Activated T-helper 1 cell treated with anti-CD3 and anti-CD28 coated beads, Interleukin-12 subunit alpha, Interleukin-12 subunit beta, Interleukin-2, Interleukin-4 antibody, amounts not matched to agents 30 ng/mL and 10 ng/mL and 1 ng/mL, durations not matched to agents 14 hours and 24 hours and 36 hours (primary cell): ENCODE data around the gene OPN1LW. TPM values are rescaled to one million over a fixed set of nuclear protein-coding genes. Genes with fewer than 3 reads are reported as not detected.

ENCODE experiments used
- DNase-seq: peaks from one replicate; pipeline ENCODE4 v3.0.0; 2021; ENCODE audit warnings: low spot score
- H3K27ac Mint-ChIP-seq: one replicate; pipeline ENCODE4 v1.8.0; 2021; ENCODE audit warnings: mild to moderate bottlenecking, mixed read lengths
- H3K27me3 Mint-ChIP-seq: one replicate; pipeline ENCODE4 v1.8.0; 2022; ENCODE audit warnings: mild to moderate bottlenecking, moderate library complexity, mixed read lengths; ENCODE audit not compliant: insufficient read depth
- H3K36me3 Mint-ChIP-seq: one replicate; pipeline ENCODE4 v1.8.0; 2021; ENCODE audit warnings: low read depth, mixed read lengths
- H3K4me1 Mint-ChIP-seq: one replicate; pipeline ENCODE4 v1.8.0; 2021; ENCODE audit warnings: low read depth, mixed read lengths
- H3K4me3 Mint-ChIP-seq: one replicate; pipeline ENCODE4 v1.8.0; 2021; ENCODE audit warnings: mild to moderate bottlenecking, moderate library complexity, mixed read lengths
- H3K9me3 Mint-ChIP-seq: one replicate; pipeline ENCODE4 v1.8.0; 2021; ENCODE audit warnings: mixed read lengths
- intact Hi-C: fragments of 100-400 bp; cut with micrococcal nuclease; formaldehyde crosslinking; loops from one replicate; pipeline ENCODE4 v1.15.1; 2024
- total RNA-seq: library from RNA; stranded (reverse); gene quantifications from 2 replicates; pipeline ENCODE4 v1.2.3, GENCODE V29; 2022

Gene OPN1LW
- total RNA-seq, 1 donor from 2014 or later = not detected

DNA sequence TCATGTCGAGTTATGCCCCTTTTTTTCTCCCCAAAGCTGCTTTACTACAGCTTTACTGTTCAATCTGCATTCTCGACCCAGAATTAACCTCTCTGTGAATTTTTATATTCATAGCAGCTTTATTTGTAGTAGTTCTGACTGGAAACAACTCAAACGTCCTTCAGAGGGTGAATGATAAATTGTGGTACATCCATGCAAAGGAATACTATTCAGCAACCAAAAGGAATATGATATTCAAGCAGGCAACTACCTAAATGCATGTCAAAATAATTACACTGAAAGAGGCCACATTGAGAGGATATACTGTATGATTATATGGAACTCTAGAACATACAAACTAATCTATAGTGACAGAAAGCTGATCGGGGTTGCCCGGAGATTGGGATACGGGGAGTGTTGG lies 26.5 kb upstream of the OPN1LW start:
- DNase-seq = no peak
- Mint-ChIP-seq H3K4me3 (no peak overlapping the region), H3K9me3 (no peaks in the 10 kb centered on the region), H3K27me3 (no peaks in the 10 kb centered on the region), H3K36me3 (no peaks in the 10 kb centered on the region), H3K27ac (peak overlapping the region; percentile 29), H3K4me1 (peaks cover 7% of the 10 kb centered on the region)
- intact Hi-C loops = no loop called here

DNA sequence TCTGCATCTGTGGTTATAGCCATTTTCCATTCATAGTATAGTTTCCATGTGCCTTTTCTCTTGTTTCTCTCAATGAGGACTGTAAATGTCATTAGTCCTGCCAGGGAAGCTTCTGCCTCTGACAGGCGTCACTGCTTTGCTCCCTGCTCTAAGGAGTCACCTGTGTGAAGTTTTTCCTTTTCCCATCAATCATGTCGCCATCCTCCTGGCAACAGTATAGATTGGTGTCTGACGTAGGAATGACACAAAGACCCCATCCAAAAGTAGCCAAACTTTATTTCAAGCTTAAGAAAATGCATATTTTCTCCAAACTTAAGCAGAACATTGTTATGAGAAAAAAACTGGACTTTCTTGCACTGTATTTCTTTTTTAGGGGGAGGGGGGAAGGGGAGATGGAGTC lies 23.5 kb upstream of the OPN1LW start:
- peaks cover 22% of the 10 kb centered on the region for H3K4me1 Mint-ChIP-seq
- H3K27ac Mint-ChIP-seq = no peak overlapping the region
- no peaks in the 10 kb centered on the region for H3K27me3 Mint-ChIP-seq
- H3K9me3 Mint-ChIP-seq = no peaks in the 10 kb centered on the region
- intact Hi-C loops = no loop called here
- H3K4me3 Mint-ChIP-seq = no peak overlapping the region
- DNase-seq = no peak
- H3K36me3 Mint-ChIP-seq = no peaks in the 10 kb centered on the region

DNA sequence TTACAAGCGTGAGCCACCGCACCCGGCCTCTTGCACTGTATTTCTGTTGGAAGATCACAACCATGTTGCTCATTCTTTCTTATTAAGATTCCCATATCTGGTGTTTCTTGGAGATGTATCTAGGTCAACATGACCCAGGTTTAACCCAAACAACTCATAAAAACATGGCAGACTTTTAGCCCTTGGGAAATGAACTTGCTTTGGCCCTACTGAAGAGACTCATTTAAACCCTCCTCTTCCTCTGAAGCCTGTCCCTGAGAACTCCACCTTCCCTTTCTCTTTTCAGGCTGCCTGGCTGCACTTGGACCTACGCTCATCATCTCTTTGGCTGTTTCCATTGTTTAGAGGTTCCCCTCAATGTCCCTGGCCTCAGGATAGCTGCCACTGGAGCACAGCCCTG lies 22.8 kb upstream of the OPN1LW start:
- intact Hi-C loops = no loop called here
- Mint-ChIP-seq H3K4me3 (no peak overlapping the region), H3K9me3 (no peaks in the 10 kb centered on the region), H3K27me3 (no peaks in the 10 kb centered on the region), H3K4me1 (peaks cover 22% of the 10 kb centered on the region), H3K27ac (no peak overlapping the region), H3K36me3 (no peaks in the 10 kb centered on the region)
- no peak for DNase-seq

DNA sequence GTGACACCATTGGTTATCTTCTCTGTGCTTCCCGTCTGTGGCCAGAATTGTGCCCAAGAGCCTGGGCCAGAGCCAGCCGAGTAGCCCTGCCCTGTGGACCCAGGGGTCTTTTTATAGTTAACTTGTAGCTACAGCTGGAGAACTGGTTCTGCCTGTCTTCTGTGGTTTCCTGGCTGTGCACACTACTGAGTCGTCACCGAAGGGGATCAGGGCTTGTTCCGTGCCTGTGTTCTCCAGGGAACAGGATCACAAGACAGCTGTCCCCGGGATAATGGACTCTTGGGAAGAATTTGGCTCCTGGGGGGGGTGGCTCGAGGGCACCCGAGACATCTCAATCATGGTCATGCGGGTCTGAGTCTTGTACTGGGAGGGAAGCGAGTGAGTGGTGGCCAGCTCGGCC lies 22.1 kb upstream of the OPN1LW start:
- no peak for DNase-seq
- Mint-ChIP-seq H3K4me3 (no peak overlapping the region), H3K4me1 (peaks cover 22% of the 10 kb centered on the region), H3K27ac (no peak overlapping the region), H3K36me3 (no peaks in the 10 kb centered on the region), H3K9me3 (no peaks in the 10 kb centered on the region), H3K27me3 (no peaks in the 10 kb centered on the region)
- intact Hi-C loops = no loop called here

DNA sequence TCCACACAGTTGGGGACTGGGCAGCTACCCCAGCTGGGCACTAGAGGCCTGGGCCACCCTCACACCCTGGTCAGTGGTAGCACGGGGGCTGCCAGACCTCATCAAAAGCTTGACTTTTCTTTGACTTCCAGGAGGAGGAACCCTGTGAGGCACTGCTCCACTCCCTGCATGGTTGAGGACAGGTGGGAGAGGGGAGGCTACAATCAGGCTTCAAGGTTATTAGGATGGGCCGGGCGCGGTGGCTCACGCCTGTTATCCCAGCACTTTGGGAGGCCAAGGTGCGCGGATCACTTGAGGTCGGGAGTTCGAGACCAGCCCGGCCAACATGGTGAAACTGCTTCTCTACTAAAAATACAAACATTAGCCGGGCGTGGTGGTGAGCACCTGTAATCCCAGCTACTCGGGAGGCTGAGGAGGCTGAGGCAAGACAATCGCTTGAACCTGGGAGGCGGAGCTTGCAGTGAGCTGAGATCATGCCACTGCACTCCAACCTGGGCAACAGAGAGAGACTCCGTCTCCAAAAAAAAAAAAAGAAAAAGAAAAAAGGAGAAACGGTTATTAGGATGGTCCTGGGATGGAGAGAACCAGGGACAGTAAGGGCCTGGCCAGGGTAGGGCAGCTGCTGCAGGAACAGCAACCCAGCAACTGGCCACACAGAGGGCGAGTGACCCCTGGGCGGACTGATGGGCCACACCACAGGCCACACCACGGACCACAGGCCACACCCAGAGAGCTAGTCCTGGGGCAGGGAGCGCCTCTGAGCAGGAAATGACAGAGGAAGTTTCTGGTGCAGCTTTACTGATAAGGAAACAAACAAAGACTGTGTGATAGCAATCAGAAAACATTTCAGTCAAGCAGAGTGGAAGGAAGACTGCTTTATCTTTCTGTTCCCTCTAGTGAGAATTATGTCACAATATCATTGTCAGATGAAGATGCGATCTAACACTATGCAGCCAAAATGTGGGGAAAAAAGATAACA lies 20.5 kb upstream of the OPN1LW start:
- intact Hi-C loops = no loop called here
- H3K27me3 Mint-ChIP-seq = no peaks in the 10 kb centered on the region
- H3K9me3 Mint-ChIP-seq = no peaks in the 10 kb centered on the region
- H3K27ac Mint-ChIP-seq = peak overlapping the region; percentile 40
- H3K4me3 Mint-ChIP-seq = peak overlapping the region; percentile 33
- DNase-seq = peak; percentile 36
- H3K36me3 Mint-ChIP-seq = no peaks in the 10 kb centered on the region
- H3K4me1 Mint-ChIP-seq = peaks cover 22% of the 10 kb centered on the region

DNA sequence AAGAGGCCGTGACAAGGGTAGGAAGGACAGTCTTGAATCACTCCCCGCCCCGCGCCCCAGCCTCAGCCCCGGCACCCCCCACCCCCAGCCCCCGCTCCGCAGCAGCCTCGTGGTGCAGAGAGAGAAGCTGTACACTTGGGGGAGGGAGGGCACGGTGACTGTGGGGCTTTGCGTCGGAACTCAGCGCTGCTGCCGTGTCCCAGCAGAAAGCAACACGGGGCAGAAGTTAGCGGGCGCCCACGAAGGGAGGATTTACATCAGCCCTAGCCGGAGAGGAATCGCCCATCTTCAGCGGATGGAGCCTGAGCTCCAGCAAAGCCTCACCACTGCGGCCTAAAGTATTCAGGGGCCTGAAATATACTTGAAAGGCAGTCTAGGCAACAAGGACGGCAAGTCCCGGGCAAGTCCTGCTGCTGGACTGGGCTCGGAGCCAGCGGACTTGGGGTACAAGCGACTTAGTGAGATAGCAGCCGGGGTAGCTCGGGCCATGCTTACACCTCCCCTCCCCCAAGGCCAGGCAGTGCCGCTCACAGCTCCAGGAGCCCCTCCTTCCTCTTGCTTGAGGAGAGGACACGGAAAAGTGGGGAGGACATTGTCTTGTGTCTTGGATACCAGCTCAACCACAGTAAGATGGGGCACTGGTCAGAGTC lies 18.5 kb upstream of the OPN1LW start:
- DNase-seq = no peak
- H3K36me3 Mint-ChIP-seq = no peaks in the 10 kb centered on the region
- peaks cover 17% of the 10 kb centered on the region for H3K4me1 Mint-ChIP-seq
- no peaks in the 10 kb centered on the region for H3K9me3 Mint-ChIP-seq
- no peaks in the 10 kb centered on the region for H3K27me3 Mint-ChIP-seq
- no peak overlapping the region for H3K4me3 Mint-ChIP-seq
- H3K27ac Mint-ChIP-seq = no peak overlapping the region
- intact Hi-C loops = no loop called here

DNA sequence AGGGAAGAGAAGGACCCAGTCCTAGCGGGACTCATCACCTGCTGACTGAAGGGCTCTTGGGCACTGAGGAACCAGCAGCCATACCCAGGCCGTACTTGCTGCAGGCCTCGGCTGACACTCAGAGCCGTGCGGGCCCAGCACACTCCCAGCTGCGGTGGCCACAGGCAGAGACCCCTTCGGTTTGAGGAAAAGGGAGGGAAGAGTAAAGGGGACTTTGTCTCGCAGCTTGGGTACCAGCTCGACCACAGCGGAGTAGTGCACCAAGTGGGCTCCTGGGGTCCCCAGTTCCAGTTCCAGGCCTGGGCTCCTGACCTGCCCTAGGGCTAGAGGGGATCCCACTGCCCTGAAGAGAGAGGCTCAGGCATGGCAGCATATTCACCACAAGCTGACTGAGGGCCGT lies 17.9 kb upstream of the OPN1LW start:
- no peak overlapping the region for H3K27ac Mint-ChIP-seq
- H3K4me1 Mint-ChIP-seq = peaks cover 17% of the 10 kb centered on the region
- no peak overlapping the region for H3K4me3 Mint-ChIP-seq
- H3K9me3 Mint-ChIP-seq = no peaks in the 10 kb centered on the region
- no peaks in the 10 kb centered on the region for H3K36me3 Mint-ChIP-seq
- intact Hi-C loops = no loop called here
- no peaks in the 10 kb centered on the region for H3K27me3 Mint-ChIP-seq
- DNase-seq = no peak

DNA sequence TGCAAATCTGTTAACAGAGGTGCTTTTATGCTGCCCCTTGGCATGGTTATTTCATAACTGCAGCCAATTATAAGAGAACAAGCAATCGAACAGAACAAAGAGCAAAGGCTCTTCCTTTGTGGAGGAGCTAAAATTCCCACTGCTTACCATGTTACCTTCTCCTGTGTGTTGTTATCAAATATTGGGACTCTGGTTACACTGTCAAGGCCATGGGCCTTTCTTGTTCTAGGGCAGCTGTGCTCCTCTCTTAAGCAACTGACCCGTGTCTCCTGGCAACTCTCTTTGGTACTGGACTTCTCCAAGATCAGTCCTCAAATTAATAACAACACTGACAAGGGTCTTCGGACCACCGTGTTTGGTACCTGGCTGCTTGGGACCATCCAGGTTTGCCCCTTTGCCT lies 12.1 kb upstream of the OPN1LW start:
- no peaks in the 10 kb centered on the region for H3K27me3 Mint-ChIP-seq
- H3K4me1 Mint-ChIP-seq = peaks cover 12% of the 10 kb centered on the region
- H3K4me3 Mint-ChIP-seq = no peak overlapping the region
- intact Hi-C loops = no loop called here
- H3K27ac Mint-ChIP-seq = no peak overlapping the region
- H3K36me3 Mint-ChIP-seq = no peaks in the 10 kb centered on the region
- no peak for DNase-seq
- no peaks in the 10 kb centered on the region for H3K9me3 Mint-ChIP-seq

DNA sequence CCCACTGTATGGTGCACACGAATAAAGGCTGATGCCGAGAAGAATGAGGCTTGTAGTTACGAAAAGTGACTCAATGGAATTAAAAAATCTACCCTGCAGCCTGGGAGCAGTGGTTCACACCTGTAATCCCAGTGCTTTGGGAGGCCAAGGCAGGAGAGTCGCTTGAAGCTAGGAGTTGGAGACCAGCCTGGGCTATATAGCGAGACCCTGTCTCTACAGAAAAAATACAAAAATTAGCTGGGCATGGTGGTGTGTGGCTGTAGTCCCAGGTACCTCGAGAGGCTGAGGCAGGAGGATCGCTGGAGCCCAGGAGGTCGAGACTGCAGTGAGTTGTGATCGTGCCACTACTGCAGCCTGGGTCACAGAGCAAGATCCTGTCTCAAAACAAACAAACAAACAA lies 11.7 kb upstream of the OPN1LW start:
- peaks cover 12% of the 10 kb centered on the region for H3K4me1 Mint-ChIP-seq
- H3K27ac Mint-ChIP-seq = no peak overlapping the region
- H3K27me3 Mint-ChIP-seq = no peaks in the 10 kb centered on the region
- intact Hi-C loops = no loop called here
- H3K9me3 Mint-ChIP-seq = no peaks in the 10 kb centered on the region
- H3K36me3 Mint-ChIP-seq = no peaks in the 10 kb centered on the region
- no peak for DNase-seq
- H3K4me3 Mint-ChIP-seq = no peak overlapping the region

DNA sequence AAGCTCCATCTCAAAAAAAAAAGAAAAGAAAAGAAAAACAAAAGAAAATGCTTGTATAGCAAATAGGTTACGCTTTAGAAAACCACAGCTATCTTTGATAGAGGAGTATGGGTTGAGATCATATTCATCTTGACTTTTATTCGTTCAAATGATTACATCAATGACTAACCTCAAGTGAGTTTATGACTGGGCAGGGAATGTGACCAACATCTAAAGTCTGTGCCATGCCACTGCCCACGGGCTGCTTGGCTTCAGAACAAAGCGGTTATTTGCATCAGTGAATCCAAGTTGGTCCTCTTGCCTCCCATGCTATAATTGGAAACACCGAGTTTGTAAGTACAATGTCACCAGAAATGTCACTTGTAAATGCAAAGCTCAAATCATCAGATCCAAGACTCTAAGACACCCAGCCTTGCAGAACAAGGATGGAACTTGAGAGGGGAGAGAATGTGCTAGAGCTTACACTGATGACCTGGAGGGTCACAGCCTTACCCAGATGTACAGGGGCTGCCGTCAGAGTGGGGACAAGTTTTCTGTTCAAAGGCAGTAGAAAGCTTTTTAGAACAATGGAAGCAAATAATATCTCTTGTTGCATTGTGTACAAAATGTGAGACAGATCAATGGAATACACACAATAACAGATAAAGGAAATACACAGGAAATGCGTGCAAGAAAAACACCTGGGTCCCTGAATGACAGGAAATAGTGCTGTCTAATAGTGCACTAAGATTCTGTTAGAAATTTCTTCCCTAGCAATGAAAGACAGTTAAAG lies 8.4 kb upstream of the OPN1LW start:
- no peak for DNase-seq

DNA sequence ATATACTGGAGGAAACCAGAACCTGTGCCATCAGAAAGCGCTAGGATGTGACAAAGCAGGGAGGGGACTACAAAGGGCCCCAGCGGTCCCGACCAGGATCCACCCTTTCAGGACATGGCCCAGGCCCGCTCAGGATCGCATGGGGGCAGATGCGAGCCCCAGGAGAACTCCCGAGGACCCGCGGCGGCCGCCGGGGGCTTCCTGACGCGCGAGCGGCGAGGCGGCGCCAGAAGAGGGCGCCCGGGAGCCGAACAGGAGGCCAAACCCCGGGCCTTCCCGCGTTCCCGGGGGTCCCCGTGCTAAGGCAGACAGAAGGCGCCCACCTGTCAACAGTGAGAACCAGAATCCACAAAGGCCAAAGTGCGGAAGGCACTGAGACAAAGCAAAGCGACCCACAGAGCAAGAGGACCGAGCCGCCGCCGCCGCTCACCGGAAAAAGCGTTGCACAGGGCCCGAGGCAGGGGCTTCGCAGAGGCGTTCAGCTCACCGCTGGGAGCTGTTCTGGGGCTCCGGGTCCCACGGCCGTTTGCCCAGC lies 7.3 kb upstream of the OPN1LW start:
- Mint-ChIP-seq H3K4me3 (peak overlapping the region; percentile 68), H3K36me3 (no peaks in the 10 kb centered on the region), H3K9me3 (no peaks in the 10 kb centered on the region), H3K4me1 (peaks cover 12% of the 10 kb centered on the region), H3K27ac (peak overlapping the region; percentile 79), H3K27me3 (peaks cover 2% of the 10 kb centered on the region)
- DNase-seq = peak; percentile 51
- intact Hi-C loops = no loop called here

More for the DNA sequence above, 8.4 kb upstream of the OPN1LW start:
- intact Hi-C loops = no loop called here
- H3K4me3 Mint-ChIP-seq = peak overlapping the region; percentile 64
- H3K4me1 Mint-ChIP-seq = peaks cover 12% of the 10 kb centered on the region
- H3K27ac Mint-ChIP-seq = peak overlapping the region; percentile 79
- H3K36me3 Mint-ChIP-seq = no peaks in the 10 kb centered on the region
- H3K9me3 Mint-ChIP-seq = no peaks in the 10 kb centered on the region
- H3K27me3 Mint-ChIP-seq = peaks cover 2% of the 10 kb centered on the region

DNA sequence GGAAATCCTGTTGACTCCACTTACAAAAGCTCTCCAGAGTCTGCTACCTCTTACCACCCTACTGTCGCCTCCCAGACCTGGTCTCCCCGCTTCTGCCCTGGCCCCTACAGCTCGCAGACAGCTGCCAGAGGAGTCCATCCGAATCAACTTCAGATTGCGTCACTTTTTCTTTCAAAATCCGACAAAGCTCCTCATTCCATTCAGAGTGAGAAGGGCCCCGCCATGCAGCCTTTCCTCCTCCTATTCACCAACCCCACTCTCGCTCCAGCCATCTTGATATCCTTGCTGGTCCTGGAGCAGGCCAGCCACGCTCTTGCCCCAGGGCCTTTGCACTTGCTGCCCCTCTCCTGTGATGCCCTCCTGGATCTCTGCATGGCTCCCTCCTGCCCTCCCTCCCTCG lies 5.2 kb upstream of the OPN1LW start:
- Mint-ChIP-seq H3K9me3 (no peaks in the 10 kb centered on the region), H3K27ac (no peak overlapping the region), H3K36me3 (no peaks in the 10 kb centered on the region), H3K27me3 (peaks cover 2% of the 10 kb centered on the region), H3K4me3 (no peak overlapping the region), H3K4me1 (peaks cover 12% of the 10 kb centered on the region)
- no peak for DNase-seq
- intact Hi-C loops = no loop called here
